Parathyroid adenoma (tissue), 2 donors: ENCODE measurements around the gene RYR1.

Experiments used
- H2AFZ ChIP-seq: fragments of 300-600 bp; sonication (generic); one replicate; pipeline ENCODE4 v1.7.0; 2017; ENCODE audit warnings: antibody characterized with exemption, mild to moderate bottlenecking
- H3K27ac ChIP-seq: fragments of 300-600 bp; sonication (generic); one replicate; pipeline ENCODE4 v1.7.0; 2017
- H3K27me3 ChIP-seq: fragments of 300-600 bp; sonication (generic); one replicate; pipeline ENCODE4 v1.7.0; 2017; ENCODE audit warnings: low read length; ENCODE audit not compliant: control insufficient read depth, insufficient read depth
- H3K36me3 ChIP-seq: fragments of 300-600 bp; sonication (generic); one replicate; pipeline ENCODE4 v1.7.0; 2017; ENCODE audit warnings: low read length; ENCODE audit not compliant: control insufficient read depth, insufficient read depth
- H3K4me1 ChIP-seq: fragments of 300-600 bp; sonication (generic); one replicate; pipeline ENCODE4 v1.7.0; 2017; ENCODE audit warnings: control low read depth
- H3K4me2 ChIP-seq: fragments of 300-600 bp; sonication (generic); one replicate; pipeline ENCODE4 v1.7.0; 2017; ENCODE audit warnings: low read length
- H3K4me3 ChIP-seq: fragments of 300-600 bp; sonication (generic); one replicate; pipeline ENCODE4 v1.7.0; 2017; ENCODE audit warnings: low read depth, low read length
- H3K79me2 ChIP-seq: fragments of 300-600 bp; sonication (generic); one replicate; pipeline ENCODE4 v1.7.0; 2017; ENCODE audit warnings: control low read depth
- H3K9ac ChIP-seq: fragments of 300-600 bp; sonication (generic); one replicate; pipeline ENCODE4 v1.7.0; 2017; ENCODE audit warnings: mild to moderate bottlenecking
- H3K9me3 ChIP-seq: fragments of 300-600 bp; sonication (generic); one replicate; pipeline ENCODE4 v1.7.0; 2017; ENCODE audit warnings: low read length; ENCODE audit not compliant: control insufficient read depth
- CTCF ChIP-seq: fragments of 300-600 bp; sonication (generic); IDR thresholded peaks from one replicate; pipeline ENCODE4 v1.7.0; 2017; ENCODE audit warnings: antibody characterized with exemption, mild to moderate bottlenecking
- donor health status: primary hyperparathyroidism.

Gene RYR1

GRCh38 chr19:38385804-38386257 lies 47.7 kb upstream of the RYR1 start:
- no peaks in the 10 kb centered on the region for H3K36me3 ChIP-seq
- H3K4me2 ChIP-seq: no peak overlapping the region
- H2AFZ ChIP-seq: no peak overlapping the region
- H3K27me3 ChIP-seq: no peaks in the 10 kb centered on the region
- no peaks in the 10 kb centered on the region for H3K9me3 ChIP-seq
- no peak overlapping the region for H3K4me3 ChIP-seq
- no peaks in the 10 kb centered on the region for H3K4me1 ChIP-seq
- peaks cover 3% of the 10 kb centered on the region for H3K79me2 ChIP-seq
- no peak overlapping the region for H3K9ac ChIP-seq
- no peak overlapping the region for H3K27ac ChIP-seq
- no peak for TF ChIP-seq CTCF

GRCh38 chr19:38386300-38386970 lies 47.1 kb upstream of the RYR1 start:
- no peak for TF ChIP-seq CTCF
- no peak overlapping the region for H3K4me2 ChIP-seq
- H3K79me2 ChIP-seq: peaks cover under 1% of the 10 kb centered on the region
- H3K27me3 ChIP-seq: no peaks in the 10 kb centered on the region
- H3K9me3 ChIP-seq: no peaks in the 10 kb centered on the region
- H3K9ac ChIP-seq: no peak overlapping the region
- no peak overlapping the region for H3K4me3 ChIP-seq
- no peaks in the 10 kb centered on the region for H3K4me1 ChIP-seq
- H3K27ac ChIP-seq: no peak overlapping the region
- H3K36me3 ChIP-seq: no peaks in the 10 kb centered on the region
- no peak overlapping the region for H2AFZ ChIP-seq

GRCh38 chr19:38386971-38387549 lies 46.4 kb upstream of the RYR1 start:
- H3K4me2 ChIP-seq: peak overlapping the region; percentile 99
- no peaks in the 10 kb centered on the region for H3K4me1 ChIP-seq
- H3K36me3 ChIP-seq: no peaks in the 10 kb centered on the region
- no peaks in the 10 kb centered on the region for H3K27me3 ChIP-seq
- peak overlapping the region; percentile 74 for H3K27ac ChIP-seq
- H2AFZ ChIP-seq: peak overlapping the region; percentile 88
- no peaks in the 10 kb centered on the region for H3K9me3 ChIP-seq
- H3K9ac ChIP-seq: no peak overlapping the region
- no peaks in the 10 kb centered on the region for H3K79me2 ChIP-seq
- peak overlapping the region; percentile 87 for H3K4me3 ChIP-seq
- no peak for TF ChIP-seq CTCF

- Histone ChIP-seq H3K27ac (peak within 1 kb of the TSS; percentile 74), H3K4me1 (no peaks in the 10 kb centered on the region), H2AFZ (peak within 1 kb of the TSS; percentile 88), H3K9ac (no peak within 1 kb of the TSS), H3K79me2 (no peaks in the 10 kb centered on the region), H3K4me3 (peak within 1 kb of the TSS; percentile 87), H3K27me3 (no peaks in the 10 kb centered on the region), H3K36me3 (no peaks in the 10 kb centered on the region), H3K9me3 (no peaks in the 10 kb centered on the region), H3K4me2 (peak within 1 kb of the TSS; percentile 99)
- TF ChIP-seq CTCF: no peak
Measured at GRCh38 chr19:38387550-38388348, 45.7 kb upstream of the RYR1 start, which contains the start of gene GGN. GGN (minus strand) TSS chr19:38388034; CDS start chr19:38387261, 773 bp downstream.
